ENCODE measurements around the gene CLSTN2.

CLSTN2 gene

GRCh38 chr3:140159646-140160045 is 224.7 kb downstream of the CLSTN2 start:
- no peaks in the 10 kb centered on the region for H3K4me1 ChIP-seq (ENCODE audit: control insufficient read depth, insufficient read depth, low read length, poor library complexity, severe bottlenecking)
- H3K27me3 ChIP-seq (replicated peaks; ENCODE audit: control insufficient read depth, insufficient read depth, low read length, poor library complexity, severe bottlenecking) = no peaks in the 10 kb centered on the region
- H3K27ac ChIP-seq (ENCODE audit: insufficient read depth, low read length, poor library complexity, severe bottlenecking) = no peak overlapping the region
- no peaks in the 10 kb centered on the region for H3K9me3 ChIP-seq (ENCODE audit: control insufficient read depth, low read length)
- no peak overlapping the region for H3K4me3 ChIP-seq (ENCODE audit: insufficient read depth, low read depth, low read length, poor library complexity, severe bottlenecking)
- DNase-seq = no peak
- H3K36me3 ChIP-seq (ENCODE audit: control insufficient read depth, insufficient read depth, low read length) = no peaks in the 10 kb centered on the region

DNA sequence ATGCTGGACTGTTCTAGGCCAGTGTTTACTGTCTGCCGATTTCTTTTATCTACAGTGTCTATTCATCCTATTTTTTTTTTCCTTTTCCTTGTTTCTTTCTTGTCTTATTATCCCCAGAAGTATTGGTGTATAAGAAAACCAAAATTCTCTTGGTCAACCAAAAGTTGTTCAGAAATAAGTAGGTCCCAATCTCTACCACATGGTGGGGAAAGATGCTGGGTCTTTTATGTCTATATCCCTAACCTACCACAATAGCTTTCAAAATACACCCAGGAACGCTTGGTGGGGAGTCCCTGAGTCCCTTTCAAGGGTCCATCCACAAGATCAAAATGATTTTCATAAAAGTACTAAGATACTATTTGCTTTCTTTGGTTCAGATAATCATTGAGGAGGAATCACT is 225.6 kb downstream of the CLSTN2 start:
- no peaks in the 10 kb centered on the region for H3K36me3 ChIP-seq (ENCODE audit: control insufficient read depth, insufficient read depth, low read length)
- no peak overlapping the region for H3K27ac ChIP-seq (ENCODE audit: insufficient read depth, low read length, poor library complexity, severe bottlenecking)
- H3K4me1 ChIP-seq (ENCODE audit: control insufficient read depth, insufficient read depth, low read length, poor library complexity, severe bottlenecking) = no peaks in the 10 kb centered on the region
- no peak for DNase-seq
- no peaks in the 10 kb centered on the region for H3K27me3 ChIP-seq (replicated peaks; ENCODE audit: control insufficient read depth, insufficient read depth, low read length, poor library complexity, severe bottlenecking)
- no peak overlapping the region for H3K4me3 ChIP-seq (ENCODE audit: insufficient read depth, low read depth, low read length, poor library complexity, severe bottlenecking)
- H3K9me3 ChIP-seq (ENCODE audit: control insufficient read depth, low read length) = no peaks in the 10 kb centered on the region

DNA sequence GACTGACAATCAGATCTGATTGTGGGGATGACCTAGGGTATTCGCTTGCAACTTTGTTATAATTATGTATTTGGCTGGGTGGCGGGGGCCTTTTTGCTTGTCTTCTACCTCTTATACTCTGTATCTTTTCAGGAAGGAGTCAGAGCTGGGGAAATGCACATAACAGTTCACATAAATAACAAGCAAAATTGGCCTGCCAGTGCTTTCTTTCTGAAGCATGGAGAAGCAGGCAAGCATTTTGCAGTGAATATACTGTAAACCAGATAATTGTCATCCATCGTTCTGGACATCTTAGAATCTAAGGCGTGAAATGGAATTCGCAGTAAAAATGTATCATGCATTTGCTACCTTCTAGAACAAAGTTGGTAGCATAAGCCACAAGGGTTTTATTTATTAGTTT is 227.6 kb downstream of the CLSTN2 start:
- no peak overlapping the region for H3K27ac ChIP-seq (ENCODE audit: insufficient read depth, low read length, poor library complexity, severe bottlenecking)
- H3K4me3 ChIP-seq (ENCODE audit: insufficient read depth, low read depth, low read length, poor library complexity, severe bottlenecking) = no peak overlapping the region
- H3K4me1 ChIP-seq (ENCODE audit: control insufficient read depth, insufficient read depth, low read length, poor library complexity, severe bottlenecking) = no peaks in the 10 kb centered on the region
- no peaks in the 10 kb centered on the region for H3K36me3 ChIP-seq (ENCODE audit: control insufficient read depth, insufficient read depth, low read length)
- no peaks in the 10 kb centered on the region for H3K27me3 ChIP-seq (replicated peaks; ENCODE audit: control insufficient read depth, insufficient read depth, low read length, poor library complexity, severe bottlenecking)
- H3K9me3 ChIP-seq (ENCODE audit: control insufficient read depth, low read length) = no peaks in the 10 kb centered on the region
- no peak for DNase-seq

GRCh38 chr3:140163159-140163763 is 228.3 kb downstream of the CLSTN2 start:
- Histone ChIP-seq H3K9me3 (ENCODE audit: control insufficient read depth, low read length) (no peaks in the 10 kb centered on the region), H3K4me1 (ENCODE audit: control insufficient read depth, insufficient read depth, low read length, poor library complexity, severe bottlenecking) (no peaks in the 10 kb centered on the region), H3K4me3 (ENCODE audit: insufficient read depth, low read depth, low read length, poor library complexity, severe bottlenecking) (no peak overlapping the region), H3K27ac (ENCODE audit: insufficient read depth, low read length, poor library complexity, severe bottlenecking) (no peak overlapping the region), H3K36me3 (ENCODE audit: control insufficient read depth, insufficient read depth, low read length) (no peaks in the 10 kb centered on the region), H3K27me3 (replicated peaks; ENCODE audit: control insufficient read depth, insufficient read depth, low read length, poor library complexity, severe bottlenecking) (no peaks in the 10 kb centered on the region)
- no peak for DNase-seq

DNA sequence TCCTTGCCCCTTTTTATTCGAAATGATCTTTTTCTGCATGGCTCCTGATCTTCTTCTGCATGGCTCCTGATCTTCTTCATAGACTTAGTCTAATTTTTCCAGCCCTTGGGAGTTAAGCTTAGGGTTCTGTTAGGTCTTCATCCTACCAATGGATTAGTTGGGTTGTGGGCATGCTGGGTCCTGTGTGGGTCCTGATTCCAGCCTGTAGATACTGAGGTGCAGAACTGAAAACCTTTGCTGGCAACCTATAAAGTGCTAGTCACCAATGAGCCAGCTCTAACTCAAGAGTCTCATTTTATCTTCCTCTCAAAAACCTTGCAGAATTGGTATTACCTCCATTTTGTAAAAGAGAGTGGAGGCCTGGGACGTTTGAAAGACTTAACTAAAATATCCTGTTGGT is 229.2 kb downstream of the CLSTN2 start:
- DNase-seq = no peak
- Histone ChIP-seq H3K36me3 (ENCODE audit: control insufficient read depth, insufficient read depth, low read length) (no peaks in the 10 kb centered on the region), H3K9me3 (ENCODE audit: control insufficient read depth, low read length) (no peaks in the 10 kb centered on the region), H3K27me3 (replicated peaks; ENCODE audit: control insufficient read depth, insufficient read depth, low read length, poor library complexity, severe bottlenecking) (no peaks in the 10 kb centered on the region), H3K27ac (ENCODE audit: insufficient read depth, low read length, poor library complexity, severe bottlenecking) (no peak overlapping the region), H3K4me3 (ENCODE audit: insufficient read depth, low read depth, low read length, poor library complexity, severe bottlenecking) (no peak overlapping the region), H3K4me1 (ENCODE audit: control insufficient read depth, insufficient read depth, low read length, poor library complexity, severe bottlenecking) (no peaks in the 10 kb centered on the region)

DNA sequence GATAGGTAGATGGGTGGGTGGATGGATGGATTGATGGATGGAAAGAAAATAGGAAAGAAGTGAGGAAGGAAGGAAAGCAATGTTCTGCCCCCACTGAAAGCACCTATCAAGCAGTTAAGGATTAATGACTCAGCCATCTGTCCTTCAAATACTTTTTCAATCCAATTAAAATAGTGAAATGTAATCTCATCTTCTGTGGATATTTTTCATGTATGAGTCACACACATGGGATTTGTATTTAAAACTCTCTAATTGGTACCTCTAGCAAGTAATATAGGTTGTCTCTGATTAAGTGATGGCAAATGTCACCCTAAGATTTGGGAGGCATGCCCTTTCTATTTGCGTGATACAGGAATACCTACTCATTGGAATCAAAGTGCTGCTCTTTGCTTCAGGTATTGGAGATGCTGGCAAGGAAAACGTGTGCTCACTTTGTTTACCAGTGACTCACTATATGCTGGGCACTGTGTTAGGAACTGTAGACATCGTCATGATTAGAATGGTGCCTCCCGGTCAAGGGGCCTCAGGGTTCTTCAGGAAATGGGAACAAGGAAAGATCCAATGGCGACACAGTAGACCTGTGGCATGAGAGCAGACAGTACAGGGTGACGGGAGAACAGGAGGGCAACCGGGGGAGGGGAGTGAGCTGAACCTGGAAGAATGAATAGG is 230.1 kb downstream of the CLSTN2 start:
- no peak overlapping the region for H3K27ac ChIP-seq (ENCODE audit: insufficient read depth, low read length, poor library complexity, severe bottlenecking)
- DNase-seq = no peak

DNA sequence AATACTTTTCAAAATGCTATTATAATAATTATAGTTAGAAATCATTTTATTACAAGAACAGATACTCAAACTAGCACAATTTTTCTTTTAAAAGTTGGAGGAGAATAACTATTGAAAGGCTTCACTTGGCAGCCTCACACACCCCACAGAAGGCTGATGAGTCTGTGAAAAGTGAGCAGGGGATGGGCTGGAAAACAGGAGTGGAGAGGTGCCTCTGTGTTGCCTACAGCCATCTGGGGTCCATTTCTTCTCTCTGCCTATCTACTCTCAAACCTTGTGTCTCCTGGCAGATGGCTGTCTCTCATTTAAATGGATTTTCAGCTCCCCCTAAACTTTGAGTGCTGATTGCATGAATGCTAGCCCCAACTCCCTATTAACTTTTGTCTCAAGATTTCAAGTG is 230.8 kb downstream of the CLSTN2 start:
- Histone ChIP-seq H3K36me3 (ENCODE audit: control insufficient read depth, insufficient read depth, low read length) (no peaks in the 10 kb centered on the region), H3K27ac (ENCODE audit: insufficient read depth, low read length, poor library complexity, severe bottlenecking) (no peak overlapping the region), H3K4me1 (ENCODE audit: control insufficient read depth, insufficient read depth, low read length, poor library complexity, severe bottlenecking) (no peaks in the 10 kb centered on the region), H3K9me3 (ENCODE audit: control insufficient read depth, low read length) (no peaks in the 10 kb centered on the region), H3K4me3 (ENCODE audit: insufficient read depth, low read depth, low read length, poor library complexity, severe bottlenecking) (no peak overlapping the region), H3K27me3 (replicated peaks; ENCODE audit: control insufficient read depth, insufficient read depth, low read length, poor library complexity, severe bottlenecking) (no peaks in the 10 kb centered on the region)
- no peak for DNase-seq

More for the DNA sequence above, 230.1 kb downstream of the CLSTN2 start:
- Histone ChIP-seq H3K4me1 (ENCODE audit: control insufficient read depth, insufficient read depth, low read length, poor library complexity, severe bottlenecking) (no peaks in the 10 kb centered on the region), H3K27me3 (replicated peaks; ENCODE audit: control insufficient read depth, insufficient read depth, low read length, poor library complexity, severe bottlenecking) (no peaks in the 10 kb centered on the region), H3K4me3 (ENCODE audit: insufficient read depth, low read depth, low read length, poor library complexity, severe bottlenecking) (no peak overlapping the region), H3K36me3 (ENCODE audit: control insufficient read depth, insufficient read depth, low read length) (no peaks in the 10 kb centered on the region), H3K9me3 (ENCODE audit: control insufficient read depth, low read length) (no peaks in the 10 kb centered on the region)

DNA sequence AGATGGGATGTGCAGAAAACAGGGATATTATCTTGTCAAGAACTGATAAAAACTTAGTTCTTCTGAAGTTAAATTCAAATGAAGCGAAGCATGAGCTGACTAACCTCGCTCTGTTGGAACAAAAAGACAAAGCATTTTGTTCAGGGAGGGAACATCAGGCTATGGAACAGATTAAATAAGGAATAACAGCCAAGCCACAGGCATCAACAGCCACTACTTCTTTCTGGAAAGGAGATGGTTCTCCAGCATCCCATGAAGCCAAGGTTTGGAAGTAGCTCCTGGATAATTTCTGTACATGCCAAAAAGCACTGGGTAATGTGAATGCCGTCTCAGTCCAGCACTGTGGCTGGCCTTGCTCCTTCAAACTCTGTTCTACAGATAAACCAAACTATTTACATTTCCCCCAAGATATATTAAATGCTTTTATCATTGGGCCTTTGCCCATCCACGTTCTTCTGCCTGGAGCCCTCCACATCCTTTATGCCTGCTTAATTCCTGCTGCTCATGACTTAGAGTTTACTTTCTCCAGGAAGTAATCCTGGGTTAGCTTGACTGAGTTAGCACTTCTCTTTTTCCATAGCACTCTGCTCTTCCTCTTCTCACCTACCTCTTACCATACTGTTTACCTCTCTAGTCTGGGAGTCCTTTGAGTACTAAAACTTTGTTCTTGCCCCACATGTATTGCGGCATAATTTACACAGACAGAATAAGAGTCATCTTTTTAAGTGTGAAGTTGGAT is 232.0 kb downstream of the CLSTN2 start:
- no peaks in the 10 kb centered on the region for H3K36me3 ChIP-seq (ENCODE audit: control insufficient read depth, insufficient read depth, low read length)
- no peaks in the 10 kb centered on the region for H3K27me3 ChIP-seq (replicated peaks; ENCODE audit: control insufficient read depth, insufficient read depth, low read length, poor library complexity, severe bottlenecking)
- DNase-seq = no peak
- no peaks in the 10 kb centered on the region for H3K4me1 ChIP-seq (ENCODE audit: control insufficient read depth, insufficient read depth, low read length, poor library complexity, severe bottlenecking)
- no peak overlapping the region for H3K4me3 ChIP-seq (ENCODE audit: insufficient read depth, low read depth, low read length, poor library complexity, severe bottlenecking)
- H3K27ac ChIP-seq (ENCODE audit: insufficient read depth, low read length, poor library complexity, severe bottlenecking) = no peak overlapping the region
- no peaks in the 10 kb centered on the region for H3K9me3 ChIP-seq (ENCODE audit: control insufficient read depth, low read length)

- Histone ChIP-seq H3K36me3 (ENCODE audit: control insufficient read depth, insufficient read depth, low read length) (no peaks in the 10 kb centered on the region), H3K27ac (ENCODE audit: insufficient read depth, low read length, poor library complexity, severe bottlenecking) (no peak overlapping the region), H3K4me3 (ENCODE audit: insufficient read depth, low read depth, low read length, poor library complexity, severe bottlenecking) (no peak overlapping the region), H3K9me3 (ENCODE audit: control insufficient read depth, low read length) (no peaks in the 10 kb centered on the region), H3K4me1 (ENCODE audit: control insufficient read depth, insufficient read depth, low read length, poor library complexity, severe bottlenecking) (no peaks in the 10 kb centered on the region), H3K27me3 (replicated peaks; ENCODE audit: control insufficient read depth, insufficient read depth, low read length, poor library complexity, severe bottlenecking) (no peaks in the 10 kb centered on the region)
- DNase-seq = no peak
These were observed 232.8 kb downstream of the CLSTN2 start for GRCh38 chr3:140167600-140168281.

GRCh38 chr3:140170612-140171011 is 235.6 kb downstream of the CLSTN2 start:
- no peaks in the 10 kb centered on the region for H3K36me3 ChIP-seq (ENCODE audit: control insufficient read depth, insufficient read depth, low read length)
- no peaks in the 10 kb centered on the region for H3K4me1 ChIP-seq (ENCODE audit: control insufficient read depth, insufficient read depth, low read length, poor library complexity, severe bottlenecking)
- DNase-seq = no peak
- no peak overlapping the region for H3K27ac ChIP-seq (ENCODE audit: insufficient read depth, low read length, poor library complexity, severe bottlenecking)
- no peak overlapping the region for H3K4me3 ChIP-seq (ENCODE audit: insufficient read depth, low read depth, low read length, poor library complexity, severe bottlenecking)
- H3K27me3 ChIP-seq (replicated peaks; ENCODE audit: control insufficient read depth, insufficient read depth, low read length, poor library complexity, severe bottlenecking) = no peaks in the 10 kb centered on the region
- no peaks in the 10 kb centered on the region for H3K9me3 ChIP-seq (ENCODE audit: control insufficient read depth, low read length)
